SU-DHL-6 (cell line): ENCODE data around the gene CCSER2.

Source experiments
- H2AFZ ChIP-seq: fragments of 200-600 bp; sonication (generic); 2 replicates; pipeline ENCODE4 v1.6.1; 2014; ENCODE audit warnings: low read depth, mild to moderate bottlenecking, moderate library complexity, mixed read lengths, antibody characterized with exemption, low read length; ENCODE audit not compliant: severe bottlenecking
- H3F3A ChIP-seq: fragments of 200-600 bp; shearing (Covaris generic); 2 replicates; pipeline ENCODE4 v1.6.0; 2016; ENCODE audit warnings: antibody characterized with exemption, mild to moderate bottlenecking; ENCODE audit not compliant: insufficient read depth
- H3K27ac ChIP-seq: fragments of 200-600 bp; sonication (generic); 2 replicates; pipeline ENCODE4 v1.5.1; 2016; ENCODE audit warnings: low read depth, mild to moderate bottlenecking, low read length, moderate library complexity, mixed read lengths
- H3K27me3 ChIP-seq: fragments of 200-600 bp; sonication (generic), shearing (Covaris generic); 2 replicates; pipeline ENCODE4 v1.6.0; 2014; ENCODE audit warnings: mild to moderate bottlenecking, low read length
- H3K36me3 ChIP-seq: fragments of 200-600 bp; sonication (generic); 2 replicates; pipeline ENCODE4 v1.6.1; 2014; ENCODE audit warnings: mild to moderate bottlenecking, low read length, mixed read lengths
- H3K4me2 ChIP-seq: fragments of 300-600, 200-600 bp; shearing (Covaris generic), sonication (generic); 2 replicates; pipeline ENCODE4 v1.6.0; 2014; ENCODE audit warnings: low read length, low read depth, mild to moderate bottlenecking; ENCODE audit not compliant: poor library complexity, severe bottlenecking
- H3K4me3 ChIP-seq: fragments of 200-600 bp; sonication (generic); 2 replicates; pipeline ENCODE4 v1.5.1; 2014; ENCODE audit warnings: antibody characterized with exemption, low read length, mild to moderate bottlenecking, mixed read lengths; ENCODE audit not compliant: insufficient read depth, poor library complexity, severe bottlenecking
- H3K79me2 ChIP-seq: fragments of 200-600 bp; sonication (generic); 2 replicates; pipeline ENCODE4 v1.6.1; 2014; ENCODE audit warnings: mild to moderate bottlenecking, low read length, moderate library complexity; ENCODE audit not compliant: insufficient read depth
- H3K9ac ChIP-seq: fragments of 200-600 bp; sonication (generic); 2 replicates; pipeline ENCODE4 v1.7.0; 2014; ENCODE audit warnings: mild to moderate bottlenecking, low read length
- H3K9me2 ChIP-seq: fragments of 200-600 bp; sonication (generic); replicated peaks from 2 replicates; pipeline ENCODE4 v1.6.1; 2014; ENCODE audit warnings: low read length; ENCODE audit not compliant: insufficient read depth
- H3K9me3 ChIP-seq: fragments of 200-600 bp; sonication (generic); 2 replicates; pipeline ENCODE4 v1.6.1; 2014; ENCODE audit warnings: low read length, mixed read lengths; ENCODE audit not compliant: insufficient read depth
- H4K20me1 ChIP-seq: fragments of 200-600 bp; sonication (generic); 2 replicates; pipeline ENCODE4 v1.6.1; 2014; ENCODE audit warnings: low read depth, mild to moderate bottlenecking, antibody characterized with exemption, low read length, moderate library complexity, mixed read lengths
- EZH2phosphoT487 ChIP-seq: fragments of 200-600 bp; sonication (generic), shearing (Covaris generic); conservative IDR thresholded peaks from 2 replicates; pipeline ENCODE4 v1.6.1; 2018; ENCODE audit warnings: mild to moderate bottlenecking, antibody characterized with exemption, low read length, moderate library complexity, mixed read lengths
- TF ChIP-seq, protein P1 (sequence below): fragments of 200-600 bp; sonication (generic); IDR thresholded peaks from one replicate; pipeline ENCODE4 v1.5.1; 2017; ENCODE audit warnings: antibody characterized with exemption, mild to moderate bottlenecking, low read length, moderate library complexity; ENCODE audit not compliant: insufficient read depth, poor library complexity, severe bottlenecking

CCSER2 gene

DNA sequence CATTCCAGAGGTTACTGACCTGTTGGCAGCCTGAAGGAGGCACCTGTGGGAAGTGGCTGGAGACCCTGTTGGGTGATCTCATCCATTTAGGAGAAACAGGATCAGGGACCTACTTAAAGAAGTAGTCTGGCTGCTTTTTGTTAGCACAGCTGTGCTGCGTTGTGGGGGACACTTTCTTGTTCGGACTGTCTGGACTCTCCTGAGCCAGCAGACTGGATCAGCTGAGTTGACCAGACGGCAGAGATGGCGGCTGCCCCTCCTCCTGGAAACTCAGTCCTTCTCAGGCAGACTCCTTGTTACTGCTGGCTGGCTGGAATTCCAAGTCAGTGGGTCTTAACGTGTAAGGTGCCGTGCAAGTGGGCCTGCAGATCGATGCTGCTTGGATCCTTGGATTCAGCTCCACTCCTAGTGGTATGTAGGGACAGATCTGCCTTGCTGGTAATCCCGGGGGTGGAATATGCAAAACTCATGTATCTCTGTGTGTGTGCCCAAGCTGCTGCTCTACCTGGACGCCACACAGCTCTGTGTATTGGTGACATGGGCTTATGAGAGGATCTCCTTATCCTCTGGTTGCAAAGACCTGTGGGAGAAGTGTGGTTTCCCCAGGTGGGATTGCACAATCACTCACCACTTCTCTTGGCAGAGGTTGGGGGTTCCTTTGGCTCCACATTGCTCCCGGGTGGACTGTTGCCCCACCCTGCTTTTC is 87.3 kb downstream of the CCSER2 start:
- Histone ChIP-seq H3K9me3 (peaks cover 8% of the 10 kb centered on the region; the same call in 1 of the 2 replicates), H3K27me3 (no peaks in the 10 kb centered on the region), H3K9me2 (no peaks in the 10 kb centered on the region), H2AFZ (no peak overlapping the region), H3K27ac (no peak overlapping the region), H3K36me3 (0 out of 2 replicates have a peak, but pooled peaks cover 2% of the 10 kb centered on the region), H3K9ac (no peak overlapping the region), H3F3A (no peaks in the 10 kb centered on the region), H3K4me3 (no peak overlapping the region), H3K79me2 (no peaks in the 10 kb centered on the region; the same call in 1 of the 2 replicates), H3K4me2 (no peak overlapping the region), H4K20me1 (no peaks in the 10 kb centered on the region)
- TF ChIP-seq EZH2phosphoT487, result no peak
- TF ChIP-seq, protein P1, sequence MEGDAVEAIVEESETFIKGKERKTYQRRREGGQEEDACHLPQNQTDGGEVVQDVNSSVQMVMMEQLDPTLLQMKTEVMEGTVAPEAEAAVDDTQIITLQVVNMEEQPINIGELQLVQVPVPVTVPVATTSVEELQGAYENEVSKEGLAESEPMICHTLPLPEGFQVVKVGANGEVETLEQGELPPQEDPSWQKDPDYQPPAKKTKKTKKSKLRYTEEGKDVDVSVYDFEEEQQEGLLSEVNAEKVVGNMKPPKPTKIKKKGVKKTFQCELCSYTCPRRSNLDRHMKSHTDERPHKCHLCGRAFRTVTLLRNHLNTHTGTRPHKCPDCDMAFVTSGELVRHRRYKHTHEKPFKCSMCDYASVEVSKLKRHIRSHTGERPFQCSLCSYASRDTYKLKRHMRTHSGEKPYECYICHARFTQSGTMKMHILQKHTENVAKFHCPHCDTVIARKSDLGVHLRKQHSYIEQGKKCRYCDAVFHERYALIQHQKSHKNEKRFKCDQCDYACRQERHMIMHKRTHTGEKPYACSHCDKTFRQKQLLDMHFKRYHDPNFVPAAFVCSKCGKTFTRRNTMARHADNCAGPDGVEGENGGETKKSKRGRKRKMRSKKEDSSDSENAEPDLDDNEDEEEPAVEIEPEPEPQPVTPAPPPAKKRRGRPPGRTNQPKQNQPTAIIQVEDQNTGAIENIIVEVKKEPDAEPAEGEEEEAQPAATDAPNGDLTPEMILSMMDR, result no peak

DNA sequence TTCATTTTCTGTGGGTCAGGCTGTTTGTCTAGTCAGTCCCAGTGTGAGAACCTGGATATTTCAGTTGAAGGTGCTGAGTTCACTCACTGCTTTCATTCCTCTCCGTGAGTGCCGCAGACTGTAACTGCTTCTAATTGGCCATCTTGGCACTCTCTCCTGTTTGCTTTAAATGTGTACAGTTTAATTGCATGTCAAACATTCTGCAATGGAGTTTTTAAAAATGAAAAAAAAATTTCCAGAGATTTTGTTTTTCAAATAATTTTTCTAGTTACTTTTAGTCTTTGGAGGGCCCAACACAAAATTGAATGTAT is 87.8 kb downstream of the CCSER2 start:
- H3K4me2 ChIP-seq, result no peak overlapping the region
- no peak overlapping the region for H3K27ac ChIP-seq
- H3K36me3 ChIP-seq, result 0 out of 2 replicates have a peak, but pooled peaks cover 2% of the 10 kb centered on the region
- no peak overlapping the region for H2AFZ ChIP-seq
- H3K27me3 ChIP-seq, result no peaks in the 10 kb centered on the region
- no peaks in the 10 kb centered on the region for H3K9me2 ChIP-seq
- H3F3A ChIP-seq, result no peaks in the 10 kb centered on the region
- no peak for TF ChIP-seq EZH2phosphoT487
- TF ChIP-seq, protein P1, result no peak
- no peaks in the 10 kb centered on the region for H4K20me1 ChIP-seq
- H3K9ac ChIP-seq, result no peak overlapping the region
- H3K79me2 ChIP-seq, result no peaks in the 10 kb centered on the region; the same call in 1 of the 2 replicates
- peaks cover 8% of the 10 kb centered on the region; the same call in 1 of the 2 replicates for H3K9me3 ChIP-seq
- H3K4me3 ChIP-seq, result no peak overlapping the region

DNA sequence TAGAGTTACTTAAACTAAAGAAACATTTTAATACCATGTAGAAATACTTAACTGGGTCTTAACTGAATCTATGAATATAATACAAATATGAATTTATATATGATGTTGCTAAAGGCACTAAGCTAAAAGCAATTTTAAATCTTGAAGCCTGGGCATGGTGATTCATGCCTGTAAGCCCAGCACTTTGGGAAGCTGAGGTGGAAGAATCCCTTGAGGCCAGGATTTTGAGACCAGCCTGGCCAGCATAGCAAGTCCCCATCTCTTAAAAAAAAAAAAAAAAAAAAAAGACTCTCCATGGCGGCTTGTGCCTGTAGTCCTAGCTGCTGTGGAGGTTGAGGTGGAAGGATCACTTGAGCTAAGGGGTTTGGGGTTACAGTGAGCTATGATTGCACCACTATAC is 95.3 kb downstream of the CCSER2 start:
- Histone ChIP-seq H3K36me3 (no peaks in the 10 kb centered on the region), H3K4me2 (no peak overlapping the region), H4K20me1 (no peaks in the 10 kb centered on the region), H3K9me3 (no peaks in the 10 kb centered on the region), H2AFZ (no peak overlapping the region), H3K9me2 (no peaks in the 10 kb centered on the region), H3K79me2 (no peaks in the 10 kb centered on the region), H3K27me3 (no peaks in the 10 kb centered on the region), H3K27ac (no peak overlapping the region), H3F3A (no peaks in the 10 kb centered on the region), H3K4me3 (no peak overlapping the region), H3K9ac (no peak overlapping the region)
- TF ChIP-seq EZH2phosphoT487, result no peak
- TF ChIP-seq, protein P1, result no peak
